LNCaP clone FGC (cell line): ENCODE measurements around the gene TMEM131.

Experiments
- DNase-seq: peaks from one replicate; pipeline ENCODE4 v3.0.0-alpha.2; 2011; ENCODE audit warnings: low read depth
- H3K4me3 ChIP-seq: 2 replicates; pipeline ENCODE4 v1.5.1; 2011; ENCODE audit warnings: mild to moderate bottlenecking, low read depth, low read length, control low read depth
- TF ChIP-seq, protein P1 (sequence below): IDR thresholded peaks from 2 replicates; pipeline ENCODE4 v1.5.1; 2012; ENCODE audit warnings: mild to moderate bottlenecking; ENCODE audit not compliant: control insufficient read depth, insufficient read depth; ENCODE audit errors: extremely low read depth

TMEM131 gene

DNA sequence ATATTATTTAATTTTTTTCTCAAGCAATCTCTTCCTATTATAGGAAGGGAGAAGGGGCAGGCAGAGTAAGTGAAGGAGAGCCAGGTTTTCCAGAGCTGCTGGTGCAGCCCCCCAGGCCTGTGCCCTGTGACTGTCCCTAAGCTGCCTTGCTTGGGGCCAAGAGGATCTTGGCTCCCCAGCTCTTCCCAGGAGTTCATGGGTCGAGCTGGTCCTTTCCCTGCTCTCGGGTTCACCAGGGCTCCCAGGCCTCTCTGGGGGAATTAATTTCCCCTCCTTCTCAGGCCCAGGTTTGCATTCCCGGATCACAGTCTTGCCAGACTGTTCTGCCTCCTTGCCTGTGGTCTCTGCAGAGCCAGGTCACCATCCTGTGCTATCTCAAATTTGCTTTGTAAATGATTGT, 12.7 kb upstream of the TMEM131 start:
- no peak for DNase-seq
- H3K4me3 ChIP-seq = no peak overlapping the region
- TF ChIP-seq, protein P1, sequence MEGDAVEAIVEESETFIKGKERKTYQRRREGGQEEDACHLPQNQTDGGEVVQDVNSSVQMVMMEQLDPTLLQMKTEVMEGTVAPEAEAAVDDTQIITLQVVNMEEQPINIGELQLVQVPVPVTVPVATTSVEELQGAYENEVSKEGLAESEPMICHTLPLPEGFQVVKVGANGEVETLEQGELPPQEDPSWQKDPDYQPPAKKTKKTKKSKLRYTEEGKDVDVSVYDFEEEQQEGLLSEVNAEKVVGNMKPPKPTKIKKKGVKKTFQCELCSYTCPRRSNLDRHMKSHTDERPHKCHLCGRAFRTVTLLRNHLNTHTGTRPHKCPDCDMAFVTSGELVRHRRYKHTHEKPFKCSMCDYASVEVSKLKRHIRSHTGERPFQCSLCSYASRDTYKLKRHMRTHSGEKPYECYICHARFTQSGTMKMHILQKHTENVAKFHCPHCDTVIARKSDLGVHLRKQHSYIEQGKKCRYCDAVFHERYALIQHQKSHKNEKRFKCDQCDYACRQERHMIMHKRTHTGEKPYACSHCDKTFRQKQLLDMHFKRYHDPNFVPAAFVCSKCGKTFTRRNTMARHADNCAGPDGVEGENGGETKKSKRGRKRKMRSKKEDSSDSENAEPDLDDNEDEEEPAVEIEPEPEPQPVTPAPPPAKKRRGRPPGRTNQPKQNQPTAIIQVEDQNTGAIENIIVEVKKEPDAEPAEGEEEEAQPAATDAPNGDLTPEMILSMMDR = no peak

DNA sequence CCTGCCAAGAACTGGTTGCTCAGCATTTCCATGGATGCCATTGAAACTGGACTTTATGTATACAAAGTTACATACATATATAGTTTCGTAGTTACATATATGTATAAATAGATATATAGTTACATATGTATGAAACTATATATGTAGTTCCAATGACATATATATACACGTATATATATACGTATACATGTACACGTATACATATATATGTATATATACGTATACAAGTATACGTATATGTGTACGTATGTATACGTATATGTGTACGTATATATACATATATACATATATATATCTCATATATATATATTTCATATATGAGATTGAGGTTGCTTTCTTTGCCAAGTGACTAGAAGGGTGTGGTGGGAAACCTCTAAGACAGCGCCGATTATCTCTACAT, 10.6 kb upstream of the TMEM131 start:
- DNase-seq = no peak
- H3K4me3 ChIP-seq = no peak overlapping the region
- TF ChIP-seq, protein P1 = no peak

DNA sequence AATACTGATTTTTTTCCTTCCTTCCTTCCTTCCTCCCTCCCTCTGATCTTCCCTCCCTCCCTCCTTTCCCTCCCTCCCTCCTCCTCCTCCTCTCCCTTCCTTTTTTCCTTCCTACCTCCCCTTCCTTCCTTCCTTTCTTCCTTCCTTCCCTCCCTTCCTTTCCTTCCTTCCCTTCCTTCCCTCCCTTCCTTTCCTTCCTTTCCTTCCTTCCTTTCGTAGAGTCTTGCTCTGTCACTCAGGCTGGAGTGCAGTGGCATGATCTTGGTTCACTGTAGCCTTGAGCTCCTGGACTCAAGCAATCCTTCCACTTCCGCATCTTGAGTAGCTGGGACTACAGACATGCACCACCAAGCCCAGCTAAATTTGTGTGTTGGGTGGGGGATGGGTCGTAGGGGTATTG, 8.9 kb upstream of the TMEM131 start:
- H3K4me3 ChIP-seq = no peak overlapping the region
- TF ChIP-seq, protein P1 = no peak
- DNase-seq = no peak

DNA sequence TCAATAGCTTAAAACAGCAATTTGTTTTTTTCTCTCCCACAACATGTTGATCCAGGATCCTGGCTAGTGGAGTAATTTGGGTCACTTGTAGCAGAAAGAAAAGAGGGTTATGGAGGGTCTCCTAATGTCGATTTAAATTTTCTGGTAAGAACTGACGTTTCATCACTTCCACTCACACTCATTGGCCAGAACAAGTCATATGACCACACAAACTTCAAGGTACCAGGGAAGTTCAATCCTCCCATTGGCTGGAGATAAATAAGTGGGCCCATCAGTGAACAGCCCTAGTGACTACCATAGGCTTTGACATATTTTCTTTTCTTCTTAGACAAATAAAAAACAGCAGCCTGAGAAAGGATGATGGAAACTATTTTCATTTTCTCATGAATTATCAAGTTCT, 8.3 kb upstream of the TMEM131 start:
- TF ChIP-seq, protein P1 = no peak
- no peak overlapping the region for H3K4me3 ChIP-seq
- no peak for DNase-seq

DNA sequence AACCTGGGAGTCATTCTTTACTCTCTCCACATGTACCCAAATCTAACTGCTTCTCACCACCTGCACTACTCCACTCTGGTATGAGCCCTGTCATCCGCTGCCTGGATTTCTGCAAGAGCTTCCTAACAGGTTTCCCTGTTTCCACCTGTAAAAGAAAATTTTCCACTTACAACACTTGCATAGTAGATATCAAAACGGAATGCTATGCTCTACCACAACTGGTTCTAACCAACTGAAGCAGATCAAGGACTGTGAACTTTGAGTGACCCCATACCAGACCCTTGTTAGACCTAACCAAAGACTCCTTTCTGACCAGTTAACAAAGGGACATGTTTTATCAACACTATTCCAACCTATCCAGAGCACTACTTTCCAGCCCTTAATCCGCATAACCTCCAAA, 3.8 kb upstream of the TMEM131 start:
- DNase-seq = no peak
- TF ChIP-seq, protein P1 = no peak
- no peak overlapping the region for H3K4me3 ChIP-seq

DNA sequence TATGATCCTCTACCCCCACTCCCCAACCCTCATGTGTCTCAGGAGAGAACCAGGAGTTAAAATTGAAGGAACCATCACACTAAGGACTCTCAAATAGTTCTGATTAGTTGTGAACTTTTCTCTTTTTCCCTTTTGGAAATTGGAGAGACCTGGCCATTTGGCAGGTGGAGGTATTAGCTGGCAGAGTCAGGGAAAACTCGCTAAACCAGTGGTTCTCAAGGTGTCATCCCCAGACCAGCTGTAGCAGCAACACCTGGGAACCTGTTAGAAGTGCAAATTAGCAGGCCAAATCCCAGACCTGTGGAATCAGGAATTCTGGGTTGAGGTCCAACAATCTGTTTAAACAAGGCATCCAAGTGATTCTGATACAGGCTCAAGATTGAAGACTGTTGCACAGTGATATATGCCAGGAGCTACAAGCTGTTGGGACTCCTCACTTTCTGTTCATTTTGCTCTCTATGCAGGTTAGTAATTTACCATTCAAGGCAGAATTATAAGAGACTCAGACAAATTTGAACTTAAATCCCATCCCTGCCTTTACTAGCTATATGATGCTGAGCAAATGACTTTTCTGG, 2.8 kb upstream of the TMEM131 start:
- no peak overlapping the region for H3K4me3 ChIP-seq
- TF ChIP-seq, protein P1 = no peak
- no peak for DNase-seq

DNA sequence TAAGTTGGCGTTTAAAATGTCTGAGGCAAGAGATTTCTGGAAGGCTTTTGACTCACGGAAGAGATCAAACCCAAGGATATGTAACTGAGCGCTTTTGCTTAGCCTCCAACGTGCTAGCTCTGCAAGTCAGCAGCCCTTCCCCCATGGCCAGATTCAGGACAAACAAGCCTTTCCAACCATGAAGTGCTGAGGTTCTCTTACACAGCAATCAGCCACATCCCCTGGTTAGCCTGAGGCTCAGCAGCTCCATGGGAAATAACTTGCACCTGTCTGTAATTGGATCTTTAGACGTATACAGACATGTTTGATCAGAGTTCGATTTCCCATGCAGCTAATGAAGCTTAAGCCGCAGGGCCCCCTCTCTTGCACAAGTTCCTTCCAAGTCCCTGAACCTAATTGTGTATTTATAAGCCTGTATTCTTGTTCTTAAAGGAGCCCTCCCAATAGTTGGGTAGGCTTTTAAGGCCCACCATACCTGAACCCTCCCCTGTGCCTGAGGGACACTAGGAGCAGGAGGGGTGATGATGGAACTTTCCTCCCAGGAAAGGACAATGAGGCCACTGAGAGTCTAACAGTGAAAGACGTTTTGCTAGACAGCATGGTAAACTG, 2.1 kb upstream of the TMEM131 start:
- no peak for DNase-seq
- TF ChIP-seq, protein P1 = no peak
- H3K4me3 ChIP-seq = no peak overlapping the region
